Left lung (tissue), 10 donors: ENCODE measurements around the gene SFTPA1. TPM values are rescaled to one million over a fixed set of nuclear protein-coding genes. Genes with fewer than 3 reads are reported as not detected.
A peak's percentile ranks its signal among the peaks of the same experiment; 100 is the strongest.
"Not testable (repeated sequence)": the region's sequence is repeated elsewhere in the genome, so short reads cannot be mapped to it uniquely, and the experiment has no call there.

ENCODE experiments used
- ATAC-seq: fragments of 200-7000 bp; cut with Tn5 transposase; one replicate; pipeline ENCODE4 v1.9.1; 2020; ENCODE audit warnings: moderate library complexity
- DNase-seq, 4 donors: peaks; one replicate each; pipeline ENCODE4 v3.0.0-alpha.2; 2013 to 2020
- H3K27ac ChIP-seq, 2 donors: fragments of 200-600 bp; sonication (generic) in 1 of 2; one replicate each; pipeline versions ENCODE4 v1.5.0 to v1.8.0; 2020 to 2021
- H3K27me3 ChIP-seq, 2 donors: fragments of 200-600 bp; sonication (generic) in 1 of 2; one replicate each; pipeline versions ENCODE4 v1.5.0 to v1.8.0; 2020 to 2021
- H3K36me3 ChIP-seq, 2 donors: fragments of 200-600 bp; sonication (generic) in 1 of 2; one replicate each; pipeline versions ENCODE4 v1.5.0 to v1.8.0; 2020 to 2021
- H3K4me1 ChIP-seq, 2 donors: fragments of 200-600 bp; one replicate each; pipeline ENCODE4 v1.8.0; 2021
- H3K4me3 ChIP-seq, 2 donors: fragments of 200-600 bp; sonication (generic) in 1 of 2; one replicate each; pipeline versions ENCODE4 v1.5.0 to v1.8.0; 2020 to 2021; ENCODE audit warnings: mild to moderate bottlenecking in 1 of 2
- H3K9me3 ChIP-seq, 2 donors: fragments of 200-600 bp; sonication (generic) in 1 of 2; one replicate each; pipeline versions ENCODE4 v1.5.0 to v1.8.0; 2020 to 2021
- intact Hi-C, 2 donors: fragments of 100-400 bp; cut with DNase I; formaldehyde crosslinking; loops; one replicate each; pipeline versions ENCODE4 v1.11.2 to v1.14.2; 2022
- polyA plus RNA-seq, 6 donors: library from polyadenylated mRNA; unstranded; fragments of 120-200 nt; gene quantifications; one replicate each; pipeline ENCODE4 v1.2.1, GENCODE V29; 2013; ENCODE audit not compliant: insufficient read length in 6 of 6
- total RNA-seq, 2 donors: library from RNA; stranded (reverse); fragmentation: NEBNext Ultra II Directional; extraction: Animal tissue kit (Norgen Biotek cat#: 25700); gene quantifications; one replicate each; pipeline ENCODE4 v1.2.1, GENCODE V29; 2021
- TF ChIP-seq, protein P1 (sequence below), 2 donors: fragments of 200-600 bp; sonication (generic) in 1 of 2; IDR thresholded peaks; one replicate each; pipeline versions ENCODE4 v1.5.0 to v1.8.0; 2021; ENCODE audit warnings: antibody characterized with exemption in 2 of 2
- donor health status: DM: no; HTN: yes; CAD: no.
- donor health status: DM: no; HTN: no; CAD: no.

SFTPA1 gene
- total and polyA plus RNA-seq, 8 donors, result 19.7 to 11,086 (median 97.6) TPM

DNA sequence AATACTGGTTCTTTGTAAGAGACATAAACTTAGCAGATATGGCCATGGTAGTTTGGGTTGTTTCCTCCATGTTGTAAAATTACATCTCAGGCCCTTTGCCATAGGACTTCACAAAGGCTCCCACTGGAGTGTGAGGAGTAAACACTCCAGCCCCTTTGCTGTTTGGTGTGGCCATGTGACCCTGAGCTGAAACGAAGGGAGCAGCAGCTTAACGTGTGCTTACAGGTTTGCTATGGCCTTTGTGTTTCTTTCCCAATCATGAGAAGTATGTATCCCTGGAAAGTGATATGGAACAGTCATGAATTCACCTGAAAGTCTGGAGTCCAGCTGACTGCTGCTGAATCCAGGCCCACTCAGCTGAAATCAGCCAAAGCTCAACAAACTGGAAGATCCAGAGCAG is 23.8 kb upstream of the SFTPA1 start:
- H3K4me1 ChIP-seq, result no peaks in the 10 kb centered on the region
- H3K4me3 ChIP-seq, result no peak overlapping the region
- intact Hi-C loops, result no loop called here
- ATAC-seq (peak; percentile 67), DNase-seq (peak in 1 of 4 donors; percentile 12)
- no peaks in the 10 kb centered on the region for H3K27me3 ChIP-seq
- H3K9me3 ChIP-seq, result no peaks in the 10 kb centered on the region
- TF ChIP-seq, protein P1, sequence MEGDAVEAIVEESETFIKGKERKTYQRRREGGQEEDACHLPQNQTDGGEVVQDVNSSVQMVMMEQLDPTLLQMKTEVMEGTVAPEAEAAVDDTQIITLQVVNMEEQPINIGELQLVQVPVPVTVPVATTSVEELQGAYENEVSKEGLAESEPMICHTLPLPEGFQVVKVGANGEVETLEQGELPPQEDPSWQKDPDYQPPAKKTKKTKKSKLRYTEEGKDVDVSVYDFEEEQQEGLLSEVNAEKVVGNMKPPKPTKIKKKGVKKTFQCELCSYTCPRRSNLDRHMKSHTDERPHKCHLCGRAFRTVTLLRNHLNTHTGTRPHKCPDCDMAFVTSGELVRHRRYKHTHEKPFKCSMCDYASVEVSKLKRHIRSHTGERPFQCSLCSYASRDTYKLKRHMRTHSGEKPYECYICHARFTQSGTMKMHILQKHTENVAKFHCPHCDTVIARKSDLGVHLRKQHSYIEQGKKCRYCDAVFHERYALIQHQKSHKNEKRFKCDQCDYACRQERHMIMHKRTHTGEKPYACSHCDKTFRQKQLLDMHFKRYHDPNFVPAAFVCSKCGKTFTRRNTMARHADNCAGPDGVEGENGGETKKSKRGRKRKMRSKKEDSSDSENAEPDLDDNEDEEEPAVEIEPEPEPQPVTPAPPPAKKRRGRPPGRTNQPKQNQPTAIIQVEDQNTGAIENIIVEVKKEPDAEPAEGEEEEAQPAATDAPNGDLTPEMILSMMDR (IDR thresholded peaks at IDR 0.05), result no peak
- no peaks in the 10 kb centered on the region for H3K36me3 ChIP-seq
- no peak overlapping the region for H3K27ac ChIP-seq

DNA sequence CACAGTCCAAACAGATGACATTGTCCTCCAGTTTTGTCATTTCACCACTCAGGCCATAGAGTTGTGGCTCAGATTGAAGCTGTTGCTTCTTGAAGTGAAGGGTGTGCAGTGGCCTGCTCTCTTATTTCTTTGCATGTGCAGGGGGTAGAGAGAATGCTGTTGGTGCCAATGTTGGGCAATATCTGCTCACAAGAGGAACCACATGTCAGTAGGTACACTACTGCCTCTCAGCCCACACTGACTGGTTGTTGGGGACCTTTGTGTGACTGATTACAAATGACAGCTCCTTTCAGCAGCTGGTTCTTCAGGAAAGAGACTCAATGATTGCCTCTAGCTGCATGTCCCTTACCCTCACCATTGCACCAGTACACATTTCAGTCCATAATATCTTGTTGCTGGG is 21.9 kb upstream of the SFTPA1 start:
- intact Hi-C loops, result no loop called here
- Histone ChIP-seq H3K4me3 (no peak overlapping the region), H3K9me3 (no peaks in the 10 kb centered on the region), H3K4me1 (no peaks in the 10 kb centered on the region), H3K27ac (no peak overlapping the region), H3K36me3 (no peaks in the 10 kb centered on the region), H3K27me3 (no peaks in the 10 kb centered on the region)
- peak; percentile 44 for ATAC-seq
- peak in 1 of 4 donors; percentile 16 for DNase-seq
- TF ChIP-seq, protein P1 (IDR thresholded peaks at IDR 0.05), result no peak

DNA sequence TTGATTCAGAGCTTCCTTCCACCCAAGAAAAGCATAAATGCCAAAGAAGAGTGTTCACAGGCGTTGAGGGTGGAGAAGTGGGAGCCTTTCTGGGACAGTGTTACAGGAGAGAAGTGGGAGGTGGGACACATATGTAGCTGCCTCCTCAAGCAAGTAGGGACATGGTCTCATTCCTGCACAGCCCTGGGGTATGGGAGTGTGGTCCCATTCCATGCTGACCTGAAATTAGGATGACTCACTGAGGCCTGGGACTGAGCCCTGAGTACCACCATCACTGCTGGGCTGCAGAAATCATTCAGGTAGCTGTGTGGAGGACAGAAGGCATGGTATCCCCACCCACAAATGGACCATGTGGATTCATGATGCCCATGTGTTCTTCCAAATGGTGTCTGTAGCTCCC is 17.4 kb upstream of the SFTPA1 start:
- no peak overlapping the region for H3K27ac ChIP-seq

DNA sequence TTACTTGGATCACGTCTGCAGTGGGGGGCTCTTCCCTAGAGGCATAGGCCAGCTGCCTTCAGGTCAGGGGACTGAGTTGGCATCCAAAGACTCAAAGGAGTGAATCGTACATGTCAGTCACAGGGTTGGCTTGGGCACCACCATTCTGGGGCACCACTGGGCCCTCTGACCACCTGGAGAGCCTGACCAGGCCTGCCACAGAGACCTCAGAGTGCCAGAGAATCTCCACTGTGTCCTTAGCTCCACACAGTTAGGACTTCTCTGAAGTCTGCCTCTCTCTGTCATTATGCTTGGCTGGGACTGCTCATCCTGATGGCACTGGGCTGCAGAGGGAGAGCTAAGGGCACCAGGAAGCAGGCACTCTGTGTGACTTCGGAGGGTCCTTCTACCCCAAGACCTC is 16.2 kb upstream of the SFTPA1 start:
- ATAC-seq, result peak; percentile 55
- H3K27me3 ChIP-seq, DNase-seq, intact Hi-C loops, H3K4me3 ChIP-seq, H3K4me1 ChIP-seq, H3K36me3 ChIP-seq, H3K27ac ChIP-seq: not testable (repeated sequence)
- peaks cover 0 to 17% of the 10 kb centered on the region in 2 donors for H3K9me3 ChIP-seq

More for the DNA sequence above, 17.4 kb upstream of the SFTPA1 start:
- H3K4me3 ChIP-seq, result no peak overlapping the region
- intact Hi-C loops, result no loop called here
- no peaks in the 10 kb centered on the region for H3K36me3 ChIP-seq
- TF ChIP-seq, protein P1 (IDR thresholded peaks at IDR 0.05), result no peak
- DNase-seq (no peak), ATAC-seq (no peak)
- no peaks in the 10 kb centered on the region for H3K4me1 ChIP-seq
- H3K9me3 ChIP-seq, result peaks cover 0 to 14% of the 10 kb centered on the region in 2 donors
- H3K27me3 ChIP-seq, result no peaks in the 10 kb centered on the region

DNA sequence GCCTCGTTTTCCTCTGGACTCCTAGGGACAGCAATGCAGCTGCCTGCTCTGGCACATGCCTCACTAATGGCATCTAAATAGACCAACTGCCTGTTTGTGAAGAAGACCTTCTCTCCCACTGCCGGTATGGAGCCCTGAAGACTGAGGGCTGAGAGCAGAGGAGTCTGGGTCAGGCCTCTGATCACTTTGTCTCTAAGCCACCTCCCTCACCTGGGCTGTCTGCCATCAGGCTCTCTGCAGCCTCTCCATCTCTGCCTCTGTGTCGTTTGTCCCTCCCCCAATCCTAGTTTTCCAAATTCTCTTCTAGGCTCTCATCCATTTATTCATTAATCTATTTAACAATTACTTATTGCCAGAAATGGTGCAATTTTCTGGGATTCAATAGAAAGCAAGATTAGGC is 15.2 kb upstream of the SFTPA1 start:
- intact Hi-C loops, result no loop called here
- Histone ChIP-seq H3K27me3 (no peaks in the 10 kb centered on the region), H3K27ac (no peak overlapping the region), H3K4me1 (no peaks in the 10 kb centered on the region), H3K4me3 (no peak overlapping the region), H3K9me3 (peaks cover 0 to 17% of the 10 kb centered on the region in 2 donors), H3K36me3 (no peaks in the 10 kb centered on the region)
- TF ChIP-seq, protein P1 (IDR thresholded peaks at IDR 0.05), result no peak
- ATAC-seq (peak; percentile 88), DNase-seq (no peak)

DNA sequence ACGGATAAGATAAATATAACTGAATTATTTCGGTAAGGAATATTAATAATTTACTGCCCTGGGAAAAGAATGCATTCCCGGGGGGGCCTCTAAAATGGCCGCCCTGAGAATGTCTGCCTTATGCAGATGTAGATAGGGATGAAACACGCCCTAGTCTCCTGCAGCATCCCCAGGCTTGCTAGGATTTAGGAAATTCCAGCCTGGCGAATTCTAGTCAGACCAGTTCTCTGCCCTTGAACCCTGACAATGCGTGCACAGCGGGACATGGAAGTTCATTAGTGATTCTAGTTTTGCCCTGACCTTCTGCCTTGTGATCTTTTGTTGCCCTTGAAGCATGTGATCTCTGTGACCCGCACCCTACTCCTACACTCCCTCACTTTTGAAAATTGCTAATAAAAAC is 11.1 kb upstream of the SFTPA1 start:
- H3K36me3 ChIP-seq, ATAC-seq, DNase-seq, H3K4me3 ChIP-seq, H3K27me3 ChIP-seq, intact Hi-C loops, H3K27ac ChIP-seq, H3K4me1 ChIP-seq: not testable (repeated sequence)
- peaks cover 0 to 17% of the 10 kb centered on the region in 2 donors for H3K9me3 ChIP-seq
